CD8-positive, alpha-beta memory T cell (primary cell): ENCODE measurements around the gene STRA8. TPM values are rescaled to one million over a fixed set of nuclear protein-coding genes. Genes with fewer than 3 reads are reported as not detected.
A peak's percentile ranks its signal among the peaks of the same experiment; 100 is the strongest.

Experiments used
- CTCF ChIA-PET: fragments of 350-600 bp; sonication (Branson Sonifier 250); formaldehyde crosslinking; loops from one replicate; lab custom pipeline; 2021; ENCODE audit warnings: antibody characterized with exemption; lab: Charles Lee
- POLR2A ChIA-PET: fragments of 350-600 bp; sonication (Branson Sonifier 250); formaldehyde crosslinking; loops from one replicate; lab custom pipeline; 2021; ENCODE audit warnings: antibody characterized with exemption; lab: Charles Lee
- DNase-seq, 5 donors: peaks; one replicate each; pipeline versions ENCODE4 v3.0.0 to v3.0.0-alpha.2; 2020 to 2022; ENCODE audit warnings: mixed read lengths in 1 of 5
- H3K27ac ChIP-seq: one replicate; pipeline ENCODE4 v1.7.0; 2013; ENCODE audit warnings: low read depth, mild to moderate bottlenecking, low read length, moderate library complexity
- H3K27me3 ChIP-seq: 2 replicates; pipeline ENCODE4 v1.7.0; 2013; ENCODE audit warnings: low read length, mild to moderate bottlenecking; ENCODE audit not compliant: insufficient read depth, poor library complexity, severe bottlenecking
- H3K36me3 ChIP-seq: 2 replicates; pipeline ENCODE4 v1.7.0; 2013; ENCODE audit warnings: mild to moderate bottlenecking, low read length, moderate library complexity; ENCODE audit not compliant: insufficient read depth
- H3K4me1 ChIP-seq: 2 replicates; pipeline ENCODE4 v1.7.0; 2013; ENCODE audit warnings: mild to moderate bottlenecking, low read length, moderate library complexity; ENCODE audit not compliant: insufficient read depth
- H3K4me3 ChIP-seq: 2 replicates; pipeline ENCODE4 v1.7.0; 2013; ENCODE audit warnings: mild to moderate bottlenecking, low read length
- H3K9me3 ChIP-seq: 2 replicates; pipeline ENCODE4 v1.7.0; 2013; ENCODE audit warnings: mild to moderate bottlenecking, low read length
- H3K27ac Mint-ChIP-seq, 8 donors: one replicate each; pipeline ENCODE4 v1.8.0; 2020 to 2021; ENCODE audit warnings: mixed read lengths in 8 of 8, mild to moderate bottlenecking in 6 of 8, inconsistent platforms in 3 of 8, moderate library complexity in 3 of 8
- H3K27me3 Mint-ChIP-seq, 2 donors: one replicate each; pipeline ENCODE4 v1.8.0; 2020 to 2021; ENCODE audit warnings: mixed read lengths in 2 of 2, mild to moderate bottlenecking in 1 of 2, moderate library complexity in 1 of 2
- H3K36me3 Mint-ChIP-seq, 3 donors: one replicate each; pipeline ENCODE4 v1.8.0; 2020 to 2021; ENCODE audit warnings: mixed read lengths in 3 of 3, inconsistent platforms in 1 of 3, mild to moderate bottlenecking in 1 of 3
- H3K4me1 Mint-ChIP-seq, 3 donors: one replicate each; pipeline ENCODE4 v1.8.0; 2020 to 2021; ENCODE audit warnings: mixed read lengths in 3 of 3, inconsistent platforms in 1 of 3, mild to moderate bottlenecking in 1 of 3
- H3K4me3 Mint-ChIP-seq, 7 donors: one replicate each; pipeline ENCODE4 v1.8.0; 2020 to 2021; ENCODE audit warnings: mixed read lengths in 7 of 7, mild to moderate bottlenecking in 6 of 7, moderate library complexity in 4 of 7, inconsistent platforms in 2 of 7
- H3K9me3 Mint-ChIP-seq, 5 donors: one replicate each; pipeline ENCODE4 v1.8.0; 2020 to 2022; ENCODE audit warnings: mixed read lengths in 5 of 5, mild to moderate bottlenecking in 3 of 5, moderate library complexity in 2 of 5, inconsistent platforms in 1 of 5
- polyA plus RNA-seq: library from polyadenylated mRNA; unstranded; fragments of 300-500 nt; fragmentation: Illumina TruSeq; gene quantifications from one replicate; pipeline ENCODE4 v1.2.3, GENCODE V29; 2021
- total RNA-seq, 2 experiments: library from RNA; stranded (reverse); gene quantifications; one replicate each; pipeline ENCODE4 v1.2.3, GENCODE V29; 2021

Gene STRA8
- total RNA-seq (not detected), polyA plus RNA-seq (not detected)

- peaks cover 0 to 3% of the 10 kb centered on the region in 2 donors for H3K27me3 Mint-ChIP-seq
- H3K27ac Mint-ChIP-seq, result no peak within 1 kb of the TSS
- CTCF ChIA-PET, result no interaction called here
- H3K36me3 Mint-ChIP-seq, result no peaks in the 10 kb centered on the region
- no peaks in the 10 kb centered on the region for H3K4me1 ChIP-seq
- no peaks in the 10 kb centered on the region for H3K9me3 ChIP-seq
- no peak within 1 kb of the TSS for H3K4me3 Mint-ChIP-seq
- POLR2A ChIA-PET, result no interaction called here
- no peak within 1 kb of the TSS for H3K27ac ChIP-seq
- H3K9me3 Mint-ChIP-seq, result no peaks in the 10 kb centered on the region
- no peak within 1 kb of the TSS for H3K4me3 ChIP-seq
- H3K4me1 Mint-ChIP-seq, result peaks cover 0 to 2% (median 0%) of the 10 kb centered on the region in 3 donors
- no peaks in the 10 kb centered on the region for H3K27me3 ChIP-seq
- H3K36me3 ChIP-seq, result no peaks in the 10 kb centered on the region
- no peak for DNase-seq
Measured at GRCh38 chr7:135233570-135233969, at the start of gene STRA8. Gene STRA8, plus strand, starts transcription at chr7:135233838. Its CDS starts 6,687 bp downstream, at chr7:135240525.

- peaks cover 14% of the 10 kb centered on the region for H3K36me3 ChIP-seq
- no peaks in the 10 kb centered on the region for H3K4me1 Mint-ChIP-seq
- H3K27ac Mint-ChIP-seq, result no peak overlapping the region
- no peaks in the 10 kb centered on the region for H3K4me1 ChIP-seq
- POLR2A ChIA-PET, result no interaction called here
- no peak overlapping the region for H3K27ac ChIP-seq
- peaks cover 20% of the 10 kb centered on the region for H3K9me3 ChIP-seq
- no peak for DNase-seq
- no peak overlapping the region for H3K4me3 Mint-ChIP-seq
- H3K27me3 Mint-ChIP-seq, result peaks cover 0 to 1% of the 10 kb centered on the region in 2 donors
- CTCF ChIA-PET, result no interaction called here
- H3K9me3 Mint-ChIP-seq, result peaks cover 27 to 38% (median 32%) of the 10 kb centered on the region in 5 donors
- peaks cover 35 to 80% (median 55%) of the 10 kb centered on the region in 3 donors for H3K36me3 Mint-ChIP-seq
- H3K4me3 ChIP-seq, result no peak overlapping the region
- no peaks in the 10 kb centered on the region for H3K27me3 ChIP-seq
Measured at GRCh38 chr7:135184254-135184841, 49.3 kb upstream of the STRA8 start.

- H3K4me3 ChIP-seq, result no peak overlapping the region
- H3K9me3 Mint-ChIP-seq, result peaks cover 19 to 28% (median 23%) of the 10 kb centered on the region in 5 donors
- H3K27ac ChIP-seq, result no peak overlapping the region
- peaks cover 40 to 88% (median 44%) of the 10 kb centered on the region in 3 donors for H3K36me3 Mint-ChIP-seq
- peaks cover 0 to 1% of the 10 kb centered on the region in 2 donors for H3K27me3 Mint-ChIP-seq
- peaks cover 20% of the 10 kb centered on the region for H3K9me3 ChIP-seq
- peak overlapping the region in 2 of 8 donors; percentile 24 to 33 for H3K27ac Mint-ChIP-seq
- H3K4me3 Mint-ChIP-seq, result no peak overlapping the region
- peaks cover 14% of the 10 kb centered on the region for H3K36me3 ChIP-seq
- CTCF ChIA-PET, result no interaction called here
- H3K27me3 ChIP-seq, result no peaks in the 10 kb centered on the region
- POLR2A ChIA-PET, result no interaction called here
- DNase-seq, result no peak
- no peaks in the 10 kb centered on the region for H3K4me1 Mint-ChIP-seq
- H3K4me1 ChIP-seq, result no peaks in the 10 kb centered on the region
Measured at GRCh38 chr7:135185471-135186260, 48.0 kb upstream of the STRA8 start.

- Histone ChIP-seq H3K27ac (no peak overlapping the region), H3K36me3 (peaks cover 14% of the 10 kb centered on the region), H3K4me3 (no peak overlapping the region), H3K4me1 (no peaks in the 10 kb centered on the region), H3K9me3 (peaks cover 15% of the 10 kb centered on the region), H3K27me3 (no peaks in the 10 kb centered on the region)
- Mint-ChIP-seq H3K36me3 (peaks cover 39 to 91% (median 43%) of the 10 kb centered on the region in 3 donors), H3K4me1 (no peaks in the 10 kb centered on the region), H3K27me3 (peaks cover 0 to 1% of the 10 kb centered on the region in 2 donors), H3K9me3 (peaks cover 15 to 23% (median 19%) of the 10 kb centered on the region in 5 donors), H3K4me3 (no peak overlapping the region), H3K27ac (peak overlapping the region in 1 of 8 donors; percentile 24)
- DNase-seq, result no peak
- POLR2A ChIA-PET, result no interaction called here
- CTCF ChIA-PET, result no interaction called here
Measured at GRCh38 chr7:135186261-135186540, 47.4 kb upstream of the STRA8 start.

GRCh38 chr7:135186841-135187253 is 46.8 kb upstream of the STRA8 start:
- Mint-ChIP-seq H3K4me1 (no peaks in the 10 kb centered on the region), H3K27me3 (peaks cover 0 to 1% of the 10 kb centered on the region in 2 donors), H3K27ac (peak overlapping the region in 1 of 8 donors; percentile 50), H3K9me3 (peaks cover 9 to 17% (median 12%) of the 10 kb centered on the region in 5 donors), H3K4me3 (no peak overlapping the region), H3K36me3 (peaks cover 32 to 91% (median 45%) of the 10 kb centered on the region in 3 donors)
- Histone ChIP-seq H3K4me3 (no peak overlapping the region), H3K4me1 (no peaks in the 10 kb centered on the region), H3K36me3 (peaks cover 16% of the 10 kb centered on the region), H3K27me3 (no peaks in the 10 kb centered on the region), H3K9me3 (peaks cover 10% of the 10 kb centered on the region), H3K27ac (no peak overlapping the region)
- ChIA-PET POLR2A (no interaction called here), CTCF (no interaction called here)
- DNase-seq, result no peak

- H3K27me3 Mint-ChIP-seq, result peaks cover 0 to 1% of the 10 kb centered on the region in 2 donors
- Histone ChIP-seq H3K4me1 (no peaks in the 10 kb centered on the region), H3K9me3 (no peaks in the 10 kb centered on the region), H3K36me3 (peaks cover 18% of the 10 kb centered on the region), H3K4me3 (no peak overlapping the region), H3K27ac (no peak overlapping the region), H3K27me3 (no peaks in the 10 kb centered on the region)
- peaks cover 18 to 97% (median 46%) of the 10 kb centered on the region in 3 donors for H3K36me3 Mint-ChIP-seq
- peaks cover 0 to 5% (median 4%) of the 10 kb centered on the region in 5 donors for H3K9me3 Mint-ChIP-seq
- ChIA-PET POLR2A (interaction anchor here (0.6 kb wide), 1 partner anchor 19 kb away, joined by 3 read pairs; no protein-coding TSS in a partner anchor), CTCF (interaction anchor here (0.8 to 1.1 kb wide), 2 partner anchors 10 to 18 kb away, joined by 3 read pairs; partner anchors contain the start of gene CYREN)
- no peak overlapping the region for H3K4me3 Mint-ChIP-seq
- no peak overlapping the region for H3K27ac Mint-ChIP-seq
- H3K4me1 Mint-ChIP-seq, result no peaks in the 10 kb centered on the region
- no peak for DNase-seq
Measured at GRCh38 chr7:135188298-135188984, 45.2 kb upstream of the STRA8 start.

- Mint-ChIP-seq H3K4me1 (no peaks in the 10 kb centered on the region), H3K4me3 (no peak overlapping the region), H3K27me3 (peaks cover 0 to 1% of the 10 kb centered on the region in 2 donors), H3K27ac (no peak overlapping the region), H3K9me3 (peaks cover 0 to under 1% (median 0%) of the 10 kb centered on the region in 5 donors), H3K36me3 (peaks cover 11 to 97% (median 43%) of the 10 kb centered on the region in 3 donors)
- ChIA-PET CTCF (interaction anchor here (0.8 to 1.4 kb wide), 2 partner anchors 18 kb away, joined by 3 to 5 read pairs; partner anchors contain the start of gene CYREN), POLR2A (no interaction called here)
- peak in 1 of 5 donors; percentile 1 for DNase-seq
- Histone ChIP-seq H3K9me3 (no peaks in the 10 kb centered on the region), H3K4me3 (no peak overlapping the region), H3K4me1 (no peaks in the 10 kb centered on the region), H3K27me3 (no peaks in the 10 kb centered on the region), H3K36me3 (peaks cover 18% of the 10 kb centered on the region), H3K27ac (no peak overlapping the region)
Measured at GRCh38 chr7:135189221-135189662, 44.4 kb upstream of the STRA8 start.
